ENCODE results near the gene LRRC14B.

DNA sequence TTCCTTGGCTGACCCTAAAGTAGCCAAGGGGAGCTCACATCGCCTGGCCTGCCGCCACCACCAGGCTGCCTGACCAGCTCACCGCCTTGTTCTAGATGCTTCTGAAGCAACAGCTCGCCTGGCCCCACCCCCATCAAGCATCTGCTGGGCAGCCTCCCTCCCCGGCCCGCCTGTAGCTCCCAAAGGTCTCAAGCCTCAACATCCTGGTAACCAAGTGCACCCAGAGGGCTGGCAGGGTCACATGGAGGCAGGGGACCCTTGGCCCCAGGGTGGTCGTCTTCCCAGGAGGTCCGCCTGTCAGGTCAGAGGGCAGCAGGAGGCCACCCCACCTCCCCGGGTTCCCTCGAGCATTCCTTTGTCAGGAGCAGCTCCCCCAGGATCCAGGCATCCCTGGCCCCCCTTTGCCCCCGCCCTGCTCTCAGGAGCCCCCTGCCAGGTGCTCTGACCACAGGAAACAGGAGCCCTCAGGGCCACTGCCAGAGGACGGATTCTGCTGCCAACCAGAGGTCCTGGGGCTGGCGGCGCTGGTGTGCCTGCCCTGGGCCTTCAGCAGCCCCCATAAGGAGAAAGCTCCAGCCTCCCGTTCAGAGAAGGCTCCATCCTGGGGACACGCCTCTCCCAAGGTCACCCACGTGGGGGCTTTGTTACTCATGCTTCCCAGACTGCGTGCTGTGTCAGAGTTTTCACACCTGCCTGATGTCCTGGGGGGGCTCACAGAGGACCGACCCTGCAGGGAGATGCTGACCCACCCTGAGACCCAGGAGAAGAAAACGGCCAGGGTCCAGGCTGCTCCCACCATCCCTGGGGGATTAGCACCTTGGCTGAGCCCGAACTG is 3.5 kb upstream of the LRRC14B start:
- TF ChIP-seq EP300 (IDR thresholded peaks at IDR 0.05): no peak
- no peak for TF ChIP-seq POLR2AphosphoS5 (IDR thresholded peaks at IDR 0.05)
- TF ChIP-seq CTCF (IDR thresholded peaks at IDR 0.05): no peak
